Hepatocyte (in vitro differentiated cells): ENCODE measurements around the gene LIPE. TPM values are rescaled to one million over a fixed set of nuclear protein-coding genes. Genes with fewer than 3 reads are reported as not detected.

Experiments used
- DNase-seq: peaks from one replicate; pipeline ENCODE4 v3.0.0-alpha.2; 2016; ENCODE audit warnings: low spot score
- H2AFZ ChIP-seq: fragments of 200-600 bp; sonication (generic); 2 replicates; pipeline ENCODE4 v1.6.0; 2016; ENCODE audit warnings: antibody characterized with exemption, mild to moderate bottlenecking
- H3K27ac ChIP-seq: fragments of 200-600 bp; sonication (generic); 2 replicates; pipeline ENCODE4 v1.5.1; 2016; ENCODE audit warnings: mild to moderate bottlenecking
- H3K27me3 ChIP-seq: fragments of 200-600 bp; sonication (generic); 2 replicates; pipeline ENCODE4 v1.6.1; 2016
- H3K36me3 ChIP-seq: fragments of 200-600 bp; sonication (generic); replicated peaks from 2 replicates; pipeline ENCODE4 v1.5.1; 2016; ENCODE audit warnings: low read depth; ENCODE audit not compliant: insufficient read depth
- H3K4me1 ChIP-seq: fragments of 200-600 bp; sonication (generic); 2 replicates; pipeline ENCODE4 v1.5.1; 2016; ENCODE audit warnings: mild to moderate bottlenecking, moderate library complexity; ENCODE audit not compliant: insufficient read depth
- H3K4me2 ChIP-seq: fragments of 200-600 bp; sonication (generic); 2 replicates; pipeline ENCODE4 v1.6.0; 2016
- H3K4me3 ChIP-seq: fragments of 200-600 bp; sonication (generic); 2 replicates; pipeline ENCODE4 v1.5.1; 2016; ENCODE audit warnings: mild to moderate bottlenecking
- H3K79me2 ChIP-seq: fragments of 200-600 bp; sonication (generic); 2 replicates; pipeline ENCODE4 v1.6.0; 2017; ENCODE audit warnings: mild to moderate bottlenecking
- H3K9me2 ChIP-seq: fragments of 200-600 bp; sonication (generic); replicated peaks from 2 replicates; pipeline ENCODE4 v1.6.0; 2017; ENCODE audit warnings: mild to moderate bottlenecking; ENCODE audit not compliant: insufficient read depth
- H3K9me3 ChIP-seq: fragments of 200-600 bp; sonication (generic); 2 replicates; pipeline ENCODE4 v1.5.1; 2016; ENCODE audit warnings: low read depth, mild to moderate bottlenecking
- H4K20me1 ChIP-seq: fragments of 200-600 bp; sonication (generic); 2 replicates; pipeline ENCODE4 v1.6.0; 2016; ENCODE audit warnings: mild to moderate bottlenecking; ENCODE audit not compliant: insufficient read depth, poor library complexity, severe bottlenecking
- CTCF ChIP-seq: fragments of 200-600 bp; sonication (generic); IDR thresholded peaks from 2 replicates; pipeline ENCODE4 v1.5.1; 2016; ENCODE audit warnings: antibody characterized with exemption, mild to moderate bottlenecking; ENCODE audit not compliant: poor library complexity
- EZH2 ChIP-seq: fragments of 200-600 bp; sonication (generic); IDR thresholded peaks from 2 replicates; pipeline ENCODE4 v1.6.1; 2016; ENCODE audit warnings: antibody characterized with exemption, mild to moderate bottlenecking, borderline replicate concordance
- EZH2phosphoT487 ChIP-seq: fragments of 200-600 bp; sonication (generic); IDR thresholded peaks from one replicate; pipeline ENCODE4 v1.6.1; 2018; ENCODE audit warnings: antibody characterized with exemption, mild to moderate bottlenecking, low read depth, moderate library complexity; ENCODE audit not compliant: unreplicated experiment, severe bottlenecking
- WGBS: methylation state at CpG from one replicate; pipeline ENCODE4 v1.1.6; 2016; ENCODE audit warnings: low lambda C conversion rate; ENCODE audit errors: missing lambda C conversion rate; 5-methylcytosine and 5-hydroxymethylcytosine counted together
- polyA plus RNA-seq: library from polyadenylated mRNA; unstranded; fragments of >200 nt; fragmentation: Nextera tagmentation; extraction: Ambion mirVana; gene quantifications from 2 replicates; pipeline ENCODE4 v1.2.1, GENCODE V29; 2016
- total RNA-seq: library from RNA; depleted of rRNA; stranded (reverse); fragments of >200 nt; gene quantifications from 2 replicates; pipeline ENCODE4 v1.2.3, GENCODE V29; 2014

The LIPE gene
- total and polyA plus RNA-seq, 2 experiments from 2014 or later = 6.4 to 7.1 TPM

- Histone ChIP-seq H3K4me1 (no peaks in the 10 kb centered on the region), H3K9me3 (no peaks in the 10 kb centered on the region), H3K4me3 (no peak within 1 kb of the TSS), H4K20me1 (no peaks in the 10 kb centered on the region), H3K36me3 (no peaks in the 10 kb centered on the region), H3K27me3 (peaks cover 26% of the 10 kb centered on the region), H3K4me2 (no peak within 1 kb of the TSS), H3K79me2 (no peaks in the 10 kb centered on the region), H3K9me2 (no peaks in the 10 kb centered on the region), H3K27ac (no peak within 1 kb of the TSS), H2AFZ (no peak within 1 kb of the TSS)
- DNase-seq = no peak
- no peak for TF ChIP-seq EZH2phosphoT487
- no peak for TF ChIP-seq EZH2
- TF ChIP-seq CTCF = no peak
- 71% methylated on average over 12 of the region's 12 CpGs for WGBS
Observed at GRCh38 chr19:42389899-42390298, 37.3 kb downstream of the LIPE start, which contains the start of gene CNFN. Gene CNFN, minus strand, starts transcription at chr19:42390297. Its CDS starts 1,260 bp downstream, at chr19:42389037.

GRCh38 chr19:42388851-42389489, 38.2 kb downstream of the LIPE start:
- peaks cover 26% of the 10 kb centered on the region for H3K27me3 ChIP-seq
- no peaks in the 10 kb centered on the region for H3K79me2 ChIP-seq
- H3K9me2 ChIP-seq = no peaks in the 10 kb centered on the region
- no peak overlapping the region for H3K4me3 ChIP-seq
- no peak overlapping the region for H3K4me2 ChIP-seq
- no peak for TF ChIP-seq EZH2
- no peak for TF ChIP-seq CTCF
- no peak for TF ChIP-seq EZH2phosphoT487
- no peak for DNase-seq
- no peaks in the 10 kb centered on the region for H4K20me1 ChIP-seq
- H3K9me3 ChIP-seq = no peaks in the 10 kb centered on the region
- no peak overlapping the region for H2AFZ ChIP-seq
- no peaks in the 10 kb centered on the region for H3K4me1 ChIP-seq
- H3K27ac ChIP-seq = no peak overlapping the region
- no peaks in the 10 kb centered on the region for H3K36me3 ChIP-seq
- 88% methylated on average over 17 of the region's 20 CpGs for WGBS

GRCh38 chr19:42386974-42387707, 40.0 kb downstream of the LIPE start:
- H3K27me3 ChIP-seq = peaks cover 25% of the 10 kb centered on the region
- TF ChIP-seq CTCF (peak; percentile 51), EZH2phosphoT487 (no peak), EZH2 (no peak)
- H3K4me2 ChIP-seq = peak overlapping the region; percentile 93
- H3K4me3 ChIP-seq = peak overlapping the region; percentile 66
- H3K9me2 ChIP-seq = no peaks in the 10 kb centered on the region
- H3K36me3 ChIP-seq = no peaks in the 10 kb centered on the region
- 2% methylated on average over 31 of the region's 48 CpGs for WGBS
- H2AFZ ChIP-seq = peak overlapping the region; percentile 97
- H3K27ac ChIP-seq = peak overlapping the region; percentile 64
- H4K20me1 ChIP-seq = no peaks in the 10 kb centered on the region
- H3K79me2 ChIP-seq = no peaks in the 10 kb centered on the region
- H3K9me3 ChIP-seq = no peaks in the 10 kb centered on the region
- DNase-seq = peak; percentile 82
- no peaks in the 10 kb centered on the region for H3K4me1 ChIP-seq
